Gastrocnemius medialis (tissue), 4 donors: ENCODE measurements around the gene PLSCR4.

ENCODE experiments used
- POLR2A ChIP-seq, 2 donors: fragments of 450-650 bp; IDR thresholded peaks; one replicate each; pipeline ENCODE4 v1.6.1; 2017; ENCODE audit warnings: antibody characterized with exemption in 2 of 2, mild to moderate bottlenecking in 2 of 2, moderate library complexity in 2 of 2
- TF ChIP-seq, protein P1 (sequence below), 5 experiments: fragments of 450-650 bp in 3 of 5; fragments of 200-600 bp in 2 of 5; sonication (generic) in 2 of 5; IDR thresholded peaks in 4 of 5; conservative IDR thresholded peaks in 1 of 5; 1 replicate in 4 of 5; 2 replicates in 1 of 5; pipeline ENCODE4 v1.5.1; 2016 to 2019; ENCODE audit warnings: antibody characterized with exemption in 5 of 5, mild to moderate bottlenecking in 3 of 5, moderate library complexity in 3 of 5

DNA sequence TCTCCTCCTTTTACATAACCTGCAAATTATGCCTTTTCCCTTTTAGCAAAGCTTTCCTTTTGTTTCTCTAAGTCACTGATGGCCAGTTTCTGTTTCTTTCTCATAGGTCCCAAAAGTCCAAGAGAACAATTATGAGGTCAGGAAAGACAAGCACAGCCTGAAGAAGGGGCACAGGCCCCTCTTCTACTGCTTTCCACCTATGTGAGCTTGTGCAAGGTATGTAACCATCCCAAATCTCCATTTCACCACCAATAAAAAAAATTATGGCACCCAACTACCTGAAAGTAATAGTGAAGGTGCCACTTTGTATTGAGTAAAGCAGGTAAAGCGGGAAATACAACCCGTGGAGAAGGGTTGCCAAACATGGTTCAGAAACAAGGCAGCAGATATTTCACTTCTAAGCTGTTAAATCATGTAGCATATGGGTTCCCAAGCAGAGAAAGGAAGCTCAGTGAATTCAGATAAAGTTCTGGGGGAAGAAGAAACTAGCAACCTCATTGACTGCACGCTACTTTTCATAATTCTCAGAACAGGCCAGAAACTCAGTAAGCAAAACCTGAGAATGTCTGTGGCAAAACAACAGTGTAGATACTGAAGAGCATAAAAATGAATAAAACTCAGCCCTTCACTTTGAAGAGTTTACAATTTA is 94.1 kb downstream of the PLSCR4 start:
- TF ChIP-seq, protein P1, sequence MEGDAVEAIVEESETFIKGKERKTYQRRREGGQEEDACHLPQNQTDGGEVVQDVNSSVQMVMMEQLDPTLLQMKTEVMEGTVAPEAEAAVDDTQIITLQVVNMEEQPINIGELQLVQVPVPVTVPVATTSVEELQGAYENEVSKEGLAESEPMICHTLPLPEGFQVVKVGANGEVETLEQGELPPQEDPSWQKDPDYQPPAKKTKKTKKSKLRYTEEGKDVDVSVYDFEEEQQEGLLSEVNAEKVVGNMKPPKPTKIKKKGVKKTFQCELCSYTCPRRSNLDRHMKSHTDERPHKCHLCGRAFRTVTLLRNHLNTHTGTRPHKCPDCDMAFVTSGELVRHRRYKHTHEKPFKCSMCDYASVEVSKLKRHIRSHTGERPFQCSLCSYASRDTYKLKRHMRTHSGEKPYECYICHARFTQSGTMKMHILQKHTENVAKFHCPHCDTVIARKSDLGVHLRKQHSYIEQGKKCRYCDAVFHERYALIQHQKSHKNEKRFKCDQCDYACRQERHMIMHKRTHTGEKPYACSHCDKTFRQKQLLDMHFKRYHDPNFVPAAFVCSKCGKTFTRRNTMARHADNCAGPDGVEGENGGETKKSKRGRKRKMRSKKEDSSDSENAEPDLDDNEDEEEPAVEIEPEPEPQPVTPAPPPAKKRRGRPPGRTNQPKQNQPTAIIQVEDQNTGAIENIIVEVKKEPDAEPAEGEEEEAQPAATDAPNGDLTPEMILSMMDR (IDR thresholded peaks at IDR 0.05 in 4 of 5, conservative IDR thresholded peaks at IDR 0.05 in 1 of 5): no peak
- no peak for TF ChIP-seq POLR2A (IDR thresholded peaks at IDR 0.05)
